Astrocyte (in vitro differentiated cells and primary cell): ENCODE results near the gene ASCL2.

Source experiments
- CTCF ChIP-seq: IDR thresholded peaks from 2 replicates; pipeline ENCODE4 v1.5.1; 2011; ENCODE audit warnings: low read depth, mild to moderate bottlenecking, inconsistent platforms, low read length, moderate library complexity; ENCODE audit not compliant: insufficient read depth
- EZH2 ChIP-seq: IDR thresholded peaks from 2 replicates; pipeline ENCODE4 v1.6.1; 2012; ENCODE audit warnings: mild to moderate bottlenecking, low read length, inconsistent platforms; ENCODE audit not compliant: insufficient read depth

- TF ChIP-seq CTCF (no peak), EZH2 (no peak)
These were observed 3.4 kb upstream of the ASCL2 start for GRCh38 chr11:2273771-2274170.
